Measurements from ENCODE around the gene HCK.

Gene HCK

DNA sequence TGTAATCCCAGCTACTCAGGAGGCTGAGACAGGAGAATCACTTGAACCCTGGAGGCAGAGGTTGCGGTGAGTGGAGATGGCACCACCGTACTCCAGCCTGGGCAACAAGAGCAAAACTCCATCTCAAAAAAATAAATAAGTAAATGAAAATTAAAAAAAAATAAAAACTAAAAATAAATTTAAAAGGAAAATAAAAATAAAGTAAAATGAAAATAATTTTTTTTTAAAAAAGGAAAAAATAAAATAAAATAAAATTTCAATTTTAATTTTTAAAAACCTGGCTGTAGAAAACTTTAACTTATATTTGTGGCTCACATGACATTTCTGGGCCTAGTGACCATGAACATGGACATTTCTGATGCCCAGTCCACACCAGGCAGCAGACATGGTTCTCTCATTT lies 16.1 kb downstream of the HCK start:
- TF ChIP-seq, protein P1, sequence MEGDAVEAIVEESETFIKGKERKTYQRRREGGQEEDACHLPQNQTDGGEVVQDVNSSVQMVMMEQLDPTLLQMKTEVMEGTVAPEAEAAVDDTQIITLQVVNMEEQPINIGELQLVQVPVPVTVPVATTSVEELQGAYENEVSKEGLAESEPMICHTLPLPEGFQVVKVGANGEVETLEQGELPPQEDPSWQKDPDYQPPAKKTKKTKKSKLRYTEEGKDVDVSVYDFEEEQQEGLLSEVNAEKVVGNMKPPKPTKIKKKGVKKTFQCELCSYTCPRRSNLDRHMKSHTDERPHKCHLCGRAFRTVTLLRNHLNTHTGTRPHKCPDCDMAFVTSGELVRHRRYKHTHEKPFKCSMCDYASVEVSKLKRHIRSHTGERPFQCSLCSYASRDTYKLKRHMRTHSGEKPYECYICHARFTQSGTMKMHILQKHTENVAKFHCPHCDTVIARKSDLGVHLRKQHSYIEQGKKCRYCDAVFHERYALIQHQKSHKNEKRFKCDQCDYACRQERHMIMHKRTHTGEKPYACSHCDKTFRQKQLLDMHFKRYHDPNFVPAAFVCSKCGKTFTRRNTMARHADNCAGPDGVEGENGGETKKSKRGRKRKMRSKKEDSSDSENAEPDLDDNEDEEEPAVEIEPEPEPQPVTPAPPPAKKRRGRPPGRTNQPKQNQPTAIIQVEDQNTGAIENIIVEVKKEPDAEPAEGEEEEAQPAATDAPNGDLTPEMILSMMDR (IDR thresholded peaks at IDR 0.05; ENCODE audit: low read depth, low read length, missing control alignments) = no peak
- in situ Hi-C loops (cut with HindIII; ENCODE audit: low sequenced_read_pairs) = no loop called here

DNA sequence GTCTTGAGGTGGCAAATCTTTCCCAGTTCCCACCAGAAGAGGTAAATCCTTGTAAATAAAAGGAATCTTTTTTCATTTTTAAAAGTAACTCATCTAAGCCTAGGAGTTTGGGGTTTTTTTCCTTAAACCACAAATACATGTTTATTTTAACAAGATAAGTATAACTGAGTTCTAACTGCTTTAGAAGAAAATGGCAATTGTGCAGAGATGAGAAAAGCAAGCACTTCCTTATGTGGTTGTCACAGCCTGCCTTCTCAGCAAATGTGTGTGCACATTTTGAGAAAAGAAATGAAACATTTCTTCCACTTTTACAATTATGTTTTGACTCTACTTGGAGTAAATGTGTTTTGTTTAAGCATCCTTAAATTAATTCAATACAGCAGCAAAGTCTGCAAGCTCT lies 17.7 kb downstream of the HCK start:
- TF ChIP-seq, protein P1 (IDR thresholded peaks at IDR 0.05; ENCODE audit: low read depth, low read length, missing control alignments) = no peak
- no peak for DNase-seq (ENCODE audit: low read depth)
- in situ Hi-C loops (cut with HindIII; ENCODE audit: low sequenced_read_pairs) = no loop called here
- H3K4me3 ChIP-seq (ENCODE audit: low read depth, low read length) = no peak overlapping the region

More for the DNA sequence above, 16.1 kb downstream of the HCK start:
- H3K4me3 ChIP-seq (ENCODE audit: low read depth, low read length) = no peak overlapping the region
- DNase-seq (ENCODE audit: low read depth) = no peak

DNA sequence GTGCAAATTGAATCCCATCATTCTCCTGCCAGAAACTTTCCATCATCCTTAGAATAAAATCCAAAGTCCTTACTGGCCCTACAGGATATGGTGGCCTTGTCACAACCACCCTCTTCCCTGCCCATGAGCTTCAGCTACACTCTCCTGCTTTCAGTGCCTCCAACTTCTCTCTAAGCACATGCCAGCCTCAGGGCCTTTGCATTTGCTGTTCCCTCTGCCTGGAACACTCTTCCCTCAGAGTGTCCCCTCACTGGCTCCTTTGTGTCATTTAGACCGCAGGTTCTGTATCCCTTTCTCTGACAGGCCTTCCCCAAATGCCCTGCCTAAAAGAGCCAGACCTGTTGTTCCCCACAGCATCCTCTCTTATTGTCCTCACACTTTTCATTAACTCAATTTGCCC lies 18.2 kb downstream of the HCK start:
- in situ Hi-C loops (cut with HindIII; ENCODE audit: low sequenced_read_pairs) = no loop called here
- TF ChIP-seq, protein P1 (IDR thresholded peaks at IDR 0.05; ENCODE audit: low read depth, low read length, missing control alignments) = no peak
- DNase-seq (ENCODE audit: low read depth) = no peak
- H3K4me3 ChIP-seq (ENCODE audit: low read depth, low read length) = no peak overlapping the region

DNA sequence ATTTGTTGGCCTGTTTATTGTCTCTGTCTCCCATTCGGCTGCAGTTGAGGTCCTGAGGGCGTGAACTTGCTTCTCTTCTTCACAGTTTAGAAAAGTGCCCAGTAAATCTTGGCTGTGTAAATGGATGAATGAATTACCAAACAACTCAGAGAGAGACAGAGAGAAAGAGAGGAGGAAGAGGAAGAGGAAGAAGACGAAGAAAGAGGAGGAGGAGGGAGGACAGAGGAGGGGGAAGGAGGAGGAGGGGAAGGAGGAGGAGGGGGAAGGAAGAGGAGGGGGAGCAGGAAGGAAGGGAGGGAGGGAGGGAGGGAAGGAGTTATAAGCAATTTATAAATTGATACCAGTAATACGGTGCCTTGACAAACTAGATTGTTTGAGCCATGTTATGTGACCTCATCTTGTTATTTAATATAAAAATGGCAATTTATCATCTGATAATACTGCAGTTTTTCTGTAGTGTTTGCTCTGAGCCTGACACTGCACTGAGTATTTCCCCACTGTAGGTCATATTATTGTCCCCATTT lies 18.7 kb downstream of the HCK start:
- H3K4me3 ChIP-seq (ENCODE audit: low read depth, low read length) = no peak overlapping the region
- in situ Hi-C loops (cut with HindIII; ENCODE audit: low sequenced_read_pairs) = no loop called here
- TF ChIP-seq, protein P1 (IDR thresholded peaks at IDR 0.05; ENCODE audit: low read depth, low read length, missing control alignments) = no peak
- DNase-seq (ENCODE audit: low read depth) = no peak

DNA sequence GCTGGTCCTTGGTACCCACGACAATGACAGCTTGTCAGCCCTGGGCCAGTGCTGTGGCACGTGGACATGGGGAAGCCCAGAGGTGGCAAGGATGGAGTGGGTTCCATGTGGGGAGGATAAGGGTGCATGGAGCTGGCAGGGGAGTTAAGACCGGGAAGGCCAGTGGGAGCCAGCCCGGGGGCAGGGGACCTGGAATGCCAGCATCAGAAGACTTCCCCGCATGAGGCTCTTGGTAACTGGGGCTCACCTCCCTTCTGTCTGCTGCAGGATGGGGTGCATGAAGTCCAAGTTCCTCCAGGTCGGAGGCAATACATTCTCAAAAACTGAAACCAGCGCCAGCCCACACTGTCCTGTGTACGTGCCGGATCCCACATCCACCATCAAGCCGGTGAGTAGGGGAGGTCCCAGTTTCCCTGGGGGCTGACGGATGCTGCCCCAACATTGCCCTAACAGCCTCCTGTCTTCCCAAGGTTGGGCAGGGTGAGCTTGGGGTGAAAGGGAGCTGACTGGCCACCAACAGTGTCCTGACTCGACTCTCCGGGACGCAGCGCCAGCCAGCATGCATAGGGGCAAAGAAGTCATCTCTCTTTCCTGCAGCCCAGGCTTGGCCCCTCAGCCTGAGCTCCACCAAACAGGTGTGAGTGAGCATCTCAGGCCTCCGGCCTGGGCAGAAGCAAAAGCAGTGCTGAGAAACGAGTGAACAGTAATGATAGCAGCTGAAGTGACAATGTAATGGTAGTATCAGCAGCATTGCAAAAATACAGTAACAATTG lies 19.5 kb downstream of the HCK start:
- no peak overlapping the region for H3K4me3 ChIP-seq (ENCODE audit: low read depth, low read length)
- in situ Hi-C loops (cut with HindIII; ENCODE audit: low sequenced_read_pairs) = no loop called here
- no peak for DNase-seq (ENCODE audit: low read depth)
- TF ChIP-seq, protein P1 (IDR thresholded peaks at IDR 0.05; ENCODE audit: low read depth, low read length, missing control alignments) = no peak

DNA sequence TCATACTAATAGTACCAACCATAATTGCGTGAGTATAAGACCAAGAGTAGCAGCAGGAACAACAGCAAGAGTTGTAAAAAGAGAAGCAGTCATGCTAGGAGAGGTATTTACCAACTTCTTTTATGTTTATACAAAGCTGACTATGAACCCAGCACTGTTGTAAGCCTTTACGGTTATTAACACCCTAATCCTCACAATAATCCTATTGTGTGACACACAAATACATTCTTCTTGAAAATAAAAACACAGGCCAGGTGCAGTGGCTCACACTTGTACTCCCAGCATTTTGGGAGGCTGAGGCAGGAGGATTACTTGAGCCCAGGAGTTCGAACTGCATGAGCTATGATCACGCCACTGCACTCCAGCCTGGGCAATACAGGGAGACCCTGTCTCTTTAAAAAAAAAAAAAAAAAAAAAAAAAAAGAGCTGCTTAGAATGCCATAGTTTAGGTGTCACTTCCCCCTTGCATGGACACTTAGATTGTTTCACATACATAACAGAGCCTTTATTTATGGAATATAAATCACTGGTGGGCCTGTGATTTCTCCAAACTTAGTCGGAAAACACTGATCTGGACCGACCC lies 20.2 kb downstream of the HCK start:
- in situ Hi-C loops (cut with HindIII; ENCODE audit: low sequenced_read_pairs) = no loop called here
- no peak for DNase-seq (ENCODE audit: low read depth)
- TF ChIP-seq, protein P1 (IDR thresholded peaks at IDR 0.05; ENCODE audit: low read depth, low read length, missing control alignments) = no peak
- no peak overlapping the region for H3K4me3 ChIP-seq (ENCODE audit: low read depth, low read length)

All from astrocyte of the cerebellum (primary cell).